DMS 273 (cell line): ENCODE data around the gene CTNNAL1.
"Not testable (repeated sequence)": the region's sequence is repeated elsewhere in the genome, so short reads cannot be mapped to it uniquely, and the experiment has no call there.

Source experiments
- DNase-seq: peaks from one replicate; lab custom pipeline; 2025; ENCODE audit not compliant: unreplicated experiment; lab: John Stamatoyannopoulos, UW

CTNNAL1 gene

GRCh38 chr9:109012876-109013678 is at the start of gene CTNNAL1:
Gene CTNNAL1, minus strand, starts transcription at chr9:109013499. Its CDS starts 57 bp downstream, at chr9:109013442.
- peak; percentile 95 for DNase-seq

GRCh38 chr9:109062543-109062942 is 49.2 kb upstream of the CTNNAL1 start:
- DNase-seq: no peak

- no peak for DNase-seq
Observed at GRCh38 chr9:109060191-109060590, 46.9 kb upstream of the CTNNAL1 start.

- DNase-seq: not testable (repeated sequence)
Observed at GRCh38 chr9:109053121-109053520, 39.8 kb upstream of the CTNNAL1 start.

GRCh38 chr9:109052416-109052815 is 39.1 kb upstream of the CTNNAL1 start:
- DNase-seq: no peak

- DNase-seq: no peak
Observed at GRCh38 chr9:109051733-109052132, 38.4 kb upstream of the CTNNAL1 start.

GRCh38 chr9:109050444-109050843 is 37.1 kb upstream of the CTNNAL1 start:
- no peak for DNase-seq

- no peak for DNase-seq
Observed at GRCh38 chr9:109048822-109049221, 35.5 kb upstream of the CTNNAL1 start.

- no peak for DNase-seq
Observed at GRCh38 chr9:109047259-109047658, 34.0 kb upstream of the CTNNAL1 start.

GRCh38 chr9:109046346-109046745 is 33.0 kb upstream of the CTNNAL1 start:
- no peak for DNase-seq

GRCh38 chr9:109043578-109043977 is 30.3 kb upstream of the CTNNAL1 start:
- no peak for DNase-seq

- no peak for DNase-seq
Observed at GRCh38 chr9:109040571-109040970, 27.3 kb upstream of the CTNNAL1 start.

GRCh38 chr9:109039539-109039938 is 26.2 kb upstream of the CTNNAL1 start:
- DNase-seq: no peak

- DNase-seq: no peak
Observed at GRCh38 chr9:109037946-109038715, 24.8 kb upstream of the CTNNAL1 start.

GRCh38 chr9:109036744-109037680 is 23.7 kb upstream of the CTNNAL1 start:
- no peak for DNase-seq

- DNase-seq: no peak
Observed at GRCh38 chr9:109035684-109036423, 22.6 kb upstream of the CTNNAL1 start.

GRCh38 chr9:109033941-109034700 is 20.8 kb upstream of the CTNNAL1 start:
- no peak for DNase-seq

- DNase-seq: no peak
Observed at GRCh38 chr9:109031241-109031640, 17.9 kb upstream of the CTNNAL1 start.

- DNase-seq: no peak
Observed at GRCh38 chr9:109030426-109030825, 17.1 kb upstream of the CTNNAL1 start.

- DNase-seq: no peak
Observed at GRCh38 chr9:109028457-109028856, 15.2 kb upstream of the CTNNAL1 start.
